Measurements from ENCODE around the gene DNHD1. TPM values are rescaled to one million over a fixed set of nuclear protein-coding genes. Genes with fewer than 3 reads are reported as not detected.

Gene DNHD1
- total and polyA plus RNA-seq, 2 experiments from 2014 or later: 3.6 to 9.6 TPM

GRCh38 chr11:6569706-6570105 lies 72.6 kb downstream of the DNHD1 start (continued):
- TF ChIP-seq REST (IDR thresholded peaks at IDR 0.05; ENCODE audit: unreplicated experiment) (no peak), CTCF (conservative IDR thresholded peaks at IDR 0.05; ENCODE audit: low read depth in 2 of 2) (no peak)

- peak; percentile 83 for DNase-seq (ENCODE audit: low spot score)
- H3K36me3 Mint-ChIP-seq (ENCODE audit: low read depth): no peaks in the 10 kb centered on the region
- Histone ChIP-seq H3K4me1 (ENCODE audit: insufficient read depth) (no peaks in the 10 kb centered on the region), H2AFZ (peak overlapping the region; percentile 87), H3F3A (replicated peaks; ENCODE audit: low read depth) (no peaks in the 10 kb centered on the region), H3K27me3 (ENCODE audit: insufficient read depth) (peaks cover 10% of the 10 kb centered on the region; the same call in 1 of the 2 replicates), H3K9me2 (ENCODE audit: insufficient read depth) (no peaks in the 10 kb centered on the region), H3K4me3 (peak overlapping the region; percentile 49), H3K79me2 (replicated peaks; ENCODE audit: insufficient read depth) (no peaks in the 10 kb centered on the region), H3K36me3 (ENCODE audit: insufficient read depth) (no peaks in the 10 kb centered on the region), H3K27ac (ENCODE audit: low read depth) (no peak overlapping the region), H4K20me1 (replicated peaks; ENCODE audit: insufficient read depth) (no peaks in the 10 kb centered on the region), H3K4me2 (peak overlapping the region; percentile 71; the same call in 1 of the 2 replicates)
- ATAC-seq: peak; percentile 39
- H3K9me3 Mint-ChIP-seq: no peaks in the 10 kb centered on the region
- H3K4me3 Mint-ChIP-seq: no peak overlapping the region
- H3K4me1 Mint-ChIP-seq: peaks cover 8% of the 10 kb centered on the region
- H3K27me3 Mint-ChIP-seq (ENCODE audit: insufficient read depth, low read depth, poor library complexity): peaks cover 14% of the 10 kb centered on the region
- H3K27ac Mint-ChIP-seq: no peak overlapping the region
- TF ChIP-seq ZNF462 (CRISPR knock-in tag; IDR thresholded peaks at IDR 0.05) (no peak), JUNB (IDR thresholded peaks at IDR 0.05; ENCODE audit: unreplicated experiment) (no peak), POLR2AphosphoS5 (IDR thresholded peaks at IDR 0.05; ENCODE audit: low read depth) (no peak), REST (IDR thresholded peaks at IDR 0.05; ENCODE audit: unreplicated experiment) (no peak), NANOG (IDR thresholded peaks at IDR 0.05; ENCODE audit: borderline replicate concordance) (no peak), EZH2phosphoT487 (IDR thresholded peaks at IDR 0.05; ENCODE audit: unreplicated experiment) (no peak), CREB1 (CRISPR knock-in tag; IDR thresholded peaks at IDR 0.05; ENCODE audit: low read depth) (no peak)
Observed at GRCh38 chr11:6570691-6571427, 73.8 kb downstream of the DNHD1 start.
